ENCODE measurements around the gene TBCD.

The TBCD gene

GRCh38 chr17:82791532-82791931 lies 39.7 kb downstream of the TBCD start:
- no peak for DNase-seq

GRCh38 chr17:82793974-82794630 lies 42.2 kb downstream of the TBCD start:
- DNase-seq = no peak

- no peak for DNase-seq
These were observed 43.1 kb downstream of the TBCD start for GRCh38 chr17:82794781-82795482.

- no peak for DNase-seq
These were observed 43.8 kb downstream of the TBCD start for GRCh38 chr17:82795615-82796014.

GRCh38 chr17:82797061-82797460 lies 45.2 kb downstream of the TBCD start:
- no peak for DNase-seq

GRCh38 chr17:82798752-82799151 lies 46.9 kb downstream of the TBCD start:
- DNase-seq = no peak

GRCh38 chr17:82799591-82799990 lies 47.7 kb downstream of the TBCD start:
- no peak for DNase-seq

- DNase-seq = no peak
These were observed 49.0 kb downstream of the TBCD start for GRCh38 chr17:82800885-82801284.

- no peak for DNase-seq
These were observed 49.6 kb downstream of the TBCD start for GRCh38 chr17:82801377-82801970.

- DNase-seq = no peak
These were observed 50.4 kb downstream of the TBCD start for GRCh38 chr17:82802075-82802780.

GRCh38 chr17:82803185-82803584 lies 51.3 kb downstream of the TBCD start:
- DNase-seq = no peak

GRCh38 chr17:82803606-82804005 lies 51.7 kb downstream of the TBCD start:
- DNase-seq = no peak

GRCh38 chr17:82804442-82805191 lies 52.8 kb downstream of the TBCD start:
- DNase-seq = no peak

GRCh38 chr17:82805254-82805653 lies 53.4 kb downstream of the TBCD start:
- no peak for DNase-seq

GRCh38 chr17:82805823-82806222 lies 54.0 kb downstream of the TBCD start:
- no peak for DNase-seq

GRCh38 chr17:82806645-82807044 lies 54.8 kb downstream of the TBCD start:
- no peak for DNase-seq

- no peak for DNase-seq
These were observed 55.2 kb downstream of the TBCD start for GRCh38 chr17:82807101-82807500.

- DNase-seq = no peak
These were observed 55.7 kb downstream of the TBCD start for GRCh38 chr17:82807562-82807961.

- DNase-seq = no peak
These were observed 56.1 kb downstream of the TBCD start for GRCh38 chr17:82808006-82808405.

- no peak for DNase-seq
These were observed 57.3 kb downstream of the TBCD start for GRCh38 chr17:82808921-82809905.

- DNase-seq = no peak
These were observed 59.0 kb downstream of the TBCD start for GRCh38 chr17:82810644-82811430.

Data from stimulated activated CD4-positive, alpha-beta T cell treated with anti-CD3 and anti-CD28 coated beads, Interleukin-4, amount 100 ng/mL, for 1 hour (primary cell).